Measurements from ENCODE around the gene ZCCHC17.

ZCCHC17 gene

DNA sequence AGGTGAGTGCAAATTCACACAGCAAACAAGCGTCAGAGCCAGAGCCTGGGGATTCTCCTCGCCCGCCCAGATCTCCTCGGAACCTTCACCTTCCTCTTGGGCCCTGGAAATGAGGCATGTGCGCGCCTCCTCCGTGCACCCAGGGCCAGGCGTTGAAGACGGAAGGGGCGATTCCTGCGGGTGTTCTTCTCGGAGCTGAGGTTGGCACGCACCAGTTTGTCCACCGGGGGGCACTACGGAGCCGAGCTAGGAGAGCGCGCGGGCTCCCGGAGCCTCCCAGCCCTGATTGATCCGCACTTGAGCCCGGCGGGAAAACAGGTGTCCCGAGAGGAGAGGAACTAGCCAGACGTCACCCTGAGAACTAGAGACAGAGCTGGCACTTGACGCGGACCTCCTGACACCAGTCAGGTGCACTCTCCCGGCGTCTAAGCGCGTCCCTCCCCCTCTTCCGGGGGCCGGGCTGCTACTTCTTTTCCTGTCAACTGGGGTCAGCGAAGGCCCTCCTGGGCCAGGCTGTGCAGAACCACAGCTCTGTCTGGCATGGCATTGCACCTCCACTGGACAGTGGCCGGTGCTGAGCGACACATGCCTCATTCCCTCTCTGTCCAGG, 97.9 kb downstream of the ZCCHC17 start:
- no peaks in the 10 kb centered on the region for H3K4me1 ChIP-seq (ENCODE audit: insufficient read depth, insufficient read length)
- peak; percentile 88 for DNase-seq (ENCODE audit: low read depth, low spot score)
- peak overlapping the region; percentile 65 for H3K9ac ChIP-seq (ENCODE audit: insufficient read length, low read depth)
- TF ChIP-seq ZNF274 (IDR thresholded peaks at IDR 0.05; ENCODE audit: low read depth, low read length) (no peak), YY1 (IDR thresholded peaks at IDR 0.05; ENCODE audit: insufficient read depth, insufficient read length) (no peak), SUZ12 (IDR thresholded peaks at IDR 0.05; ENCODE audit: extremely low read depth, insufficient read depth, insufficient read length) (no peak)
- H3K36me3 ChIP-seq (ENCODE audit: insufficient read depth, insufficient read length, low read length) = no peaks in the 10 kb centered on the region
- no peaks in the 10 kb centered on the region for H3K9me3 ChIP-seq (ENCODE audit: insufficient read depth, low read length)
- peak overlapping the region; percentile 39 for H3K4me3 ChIP-seq (ENCODE audit: insufficient read length, low read depth)
- peaks cover 9% of the 10 kb centered on the region for H3K27me3 ChIP-seq (ENCODE audit: insufficient read depth, insufficient read length)

DNA sequence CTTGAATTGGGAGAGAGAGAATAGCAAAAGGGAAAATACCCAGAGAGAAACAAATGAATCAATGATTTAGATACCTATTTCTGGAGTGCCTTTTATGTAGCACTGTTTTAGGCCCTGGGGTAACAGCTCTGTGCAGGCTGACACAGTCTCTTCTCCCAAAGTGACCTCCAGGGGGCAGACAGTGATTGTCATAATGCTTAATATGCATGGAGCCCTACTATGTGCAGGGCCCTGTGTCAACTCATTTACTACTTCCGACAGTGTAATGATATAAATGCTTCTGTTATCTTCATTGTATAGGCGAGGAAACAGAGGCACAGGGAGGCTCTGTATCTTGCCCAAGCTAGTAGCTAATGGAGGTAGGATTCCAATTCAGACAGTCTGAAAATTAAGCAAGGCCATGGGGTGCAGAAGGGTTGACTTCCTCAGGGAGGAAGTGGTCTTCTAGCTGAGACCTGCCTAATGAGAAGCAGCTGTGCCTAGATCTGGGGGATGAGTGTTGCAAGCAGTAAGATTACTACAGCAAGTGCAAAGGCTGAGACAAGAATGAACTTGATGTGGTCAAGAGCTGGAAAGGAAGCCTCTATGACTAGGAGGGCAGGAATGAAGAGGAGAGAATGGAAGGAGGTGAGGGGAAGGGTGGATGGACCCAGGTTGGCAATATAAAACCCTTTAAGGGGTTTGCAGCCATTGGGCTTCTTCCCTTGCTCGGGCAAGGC, 100.0 kb downstream of the ZCCHC17 start:
- peaks cover 9% of the 10 kb centered on the region for H3K27me3 ChIP-seq (ENCODE audit: insufficient read depth, insufficient read length)
- no peak overlapping the region for H3K4me3 ChIP-seq (ENCODE audit: insufficient read length, low read depth)
- no peaks in the 10 kb centered on the region for H3K36me3 ChIP-seq (ENCODE audit: insufficient read depth, insufficient read length, low read length)
- H3K9ac ChIP-seq (ENCODE audit: insufficient read length, low read depth) = no peak overlapping the region
- TF ChIP-seq YY1 (IDR thresholded peaks at IDR 0.05; ENCODE audit: insufficient read depth, insufficient read length) = no peak
- no peak for TF ChIP-seq SUZ12 (IDR thresholded peaks at IDR 0.05; ENCODE audit: extremely low read depth, insufficient read depth, insufficient read length)
- no peak for TF ChIP-seq ZNF274 (IDR thresholded peaks at IDR 0.05; ENCODE audit: low read depth, low read length)
- no peaks in the 10 kb centered on the region for H3K9me3 ChIP-seq (ENCODE audit: insufficient read depth, low read length)
- DNase-seq (ENCODE audit: low read depth, low spot score) = no peak
- H3K4me1 ChIP-seq (ENCODE audit: insufficient read depth, insufficient read length) = no peaks in the 10 kb centered on the region

DNA sequence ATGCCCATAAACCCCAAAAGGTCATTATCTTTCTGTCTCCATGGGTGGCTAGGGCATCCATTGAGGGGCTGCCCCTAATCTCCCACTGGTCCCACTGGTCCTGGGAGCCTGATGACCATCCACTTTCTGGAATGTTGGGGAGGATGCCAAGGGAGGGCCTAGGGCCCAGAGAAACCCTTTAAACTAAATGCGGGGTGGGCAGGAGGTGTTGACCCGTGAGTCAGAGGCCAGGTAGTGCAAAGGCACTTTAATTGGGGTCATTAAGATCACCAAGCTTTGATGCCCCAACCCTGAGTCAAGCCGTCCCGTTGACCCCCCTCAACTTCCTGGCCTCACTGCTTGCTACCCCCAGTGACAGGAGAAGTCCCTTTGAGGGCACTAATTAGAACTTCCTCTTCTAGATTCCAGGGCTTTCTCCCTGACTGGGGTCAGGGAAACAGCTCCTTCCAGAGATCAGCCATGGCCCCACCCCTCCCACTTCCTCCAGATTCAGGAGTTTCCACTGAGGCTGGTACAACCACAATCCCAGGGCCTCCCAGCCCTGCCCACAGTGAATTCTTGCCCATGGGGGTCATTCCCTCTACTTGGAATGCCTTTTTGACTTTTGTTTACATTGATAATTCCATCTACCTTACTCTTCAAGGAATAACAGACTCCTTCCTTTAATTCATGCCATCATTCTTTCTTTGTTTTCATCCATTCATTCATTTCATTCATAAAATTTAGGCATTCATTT, 100.7 kb downstream of the ZCCHC17 start:
- no peak overlapping the region for H3K4me3 ChIP-seq (ENCODE audit: insufficient read length, low read depth)
- H3K4me1 ChIP-seq (ENCODE audit: insufficient read depth, insufficient read length) = no peaks in the 10 kb centered on the region
- H3K27me3 ChIP-seq (ENCODE audit: insufficient read depth, insufficient read length) = peaks cover 9% of the 10 kb centered on the region
- no peak for DNase-seq (ENCODE audit: low read depth, low spot score)
- no peak overlapping the region for H3K9ac ChIP-seq (ENCODE audit: insufficient read length, low read depth)
- no peaks in the 10 kb centered on the region for H3K36me3 ChIP-seq (ENCODE audit: insufficient read depth, insufficient read length, low read length)
- H3K9me3 ChIP-seq (ENCODE audit: insufficient read depth, low read length) = no peaks in the 10 kb centered on the region
- TF ChIP-seq SUZ12 (IDR thresholded peaks at IDR 0.05; ENCODE audit: extremely low read depth, insufficient read depth, insufficient read length) (no peak), YY1 (IDR thresholded peaks at IDR 0.05; ENCODE audit: insufficient read depth, insufficient read length) (no peak), ZNF274 (IDR thresholded peaks at IDR 0.05; ENCODE audit: low read depth, low read length) (no peak)

DNA sequence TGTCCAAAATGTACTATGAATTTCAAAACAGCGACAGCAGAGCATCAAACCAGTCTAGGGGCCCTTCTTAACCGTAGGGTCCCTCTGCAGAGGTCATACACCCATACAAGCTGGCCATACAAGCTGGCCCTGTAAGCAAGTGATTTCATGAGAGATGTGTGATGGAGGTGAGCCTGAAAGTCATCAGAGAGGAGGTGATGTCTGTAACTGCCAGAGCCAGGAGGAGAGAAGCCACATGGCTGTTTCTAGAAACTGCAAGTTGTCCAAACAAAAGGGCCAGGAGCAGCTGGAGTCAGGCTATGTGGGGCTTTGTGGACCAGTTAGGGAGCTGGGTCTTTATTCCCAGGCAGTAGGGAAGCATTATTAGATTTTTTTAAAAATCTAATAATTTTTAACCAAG, 101.4 kb downstream of the ZCCHC17 start:
- H3K9me3 ChIP-seq (ENCODE audit: insufficient read depth, low read length) = no peaks in the 10 kb centered on the region
- no peak overlapping the region for H3K4me3 ChIP-seq (ENCODE audit: insufficient read length, low read depth)
- TF ChIP-seq ZNF274 (IDR thresholded peaks at IDR 0.05; ENCODE audit: low read depth, low read length) (no peak), YY1 (IDR thresholded peaks at IDR 0.05; ENCODE audit: insufficient read depth, insufficient read length) (no peak), SUZ12 (IDR thresholded peaks at IDR 0.05; ENCODE audit: extremely low read depth, insufficient read depth, insufficient read length) (no peak)
- DNase-seq (ENCODE audit: low read depth, low spot score) = no peak
- peaks cover 9% of the 10 kb centered on the region for H3K27me3 ChIP-seq (ENCODE audit: insufficient read depth, insufficient read length)
- H3K36me3 ChIP-seq (ENCODE audit: insufficient read depth, insufficient read length, low read length) = no peaks in the 10 kb centered on the region
- H3K4me1 ChIP-seq (ENCODE audit: insufficient read depth, insufficient read length) = peaks cover 2% of the 10 kb centered on the region
- no peak overlapping the region for H3K9ac ChIP-seq (ENCODE audit: insufficient read length, low read depth)

DNA sequence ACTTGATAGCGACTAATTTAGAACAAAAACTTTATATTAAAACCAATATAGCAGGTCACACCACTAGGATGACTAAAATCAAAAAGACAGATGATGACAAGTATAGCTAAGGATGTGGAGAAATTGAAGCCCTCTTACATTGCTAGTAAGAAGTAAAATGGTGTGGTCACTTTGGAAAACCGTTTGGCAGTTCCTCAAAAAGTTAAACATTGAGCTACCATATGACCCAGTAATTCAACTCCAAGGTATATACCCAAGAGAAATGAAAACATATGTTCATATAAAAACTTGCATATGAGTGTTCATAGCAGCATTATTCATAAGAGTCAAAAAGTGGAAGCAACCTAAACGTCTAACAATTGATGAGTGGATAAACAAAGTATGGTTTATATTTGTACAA, 103.1 kb downstream of the ZCCHC17 start:
- no peaks in the 10 kb centered on the region for H3K36me3 ChIP-seq (ENCODE audit: insufficient read depth, insufficient read length, low read length)
- H3K9me3 ChIP-seq (ENCODE audit: insufficient read depth, low read length) = no peaks in the 10 kb centered on the region
- H3K4me3 ChIP-seq (ENCODE audit: insufficient read length, low read depth) = no peak overlapping the region
- H3K9ac ChIP-seq (ENCODE audit: insufficient read length, low read depth) = no peak overlapping the region
- no peak for DNase-seq (ENCODE audit: low read depth, low spot score)
- TF ChIP-seq SUZ12 (IDR thresholded peaks at IDR 0.05; ENCODE audit: extremely low read depth, insufficient read depth, insufficient read length) = no peak
- TF ChIP-seq ZNF274 (IDR thresholded peaks at IDR 0.05; ENCODE audit: low read depth, low read length) = no peak
- TF ChIP-seq YY1 (IDR thresholded peaks at IDR 0.05; ENCODE audit: insufficient read depth, insufficient read length) = no peak
- peaks cover 2% of the 10 kb centered on the region for H3K4me1 ChIP-seq (ENCODE audit: insufficient read depth, insufficient read length)
- peaks cover under 1% of the 10 kb centered on the region for H3K27me3 ChIP-seq (ENCODE audit: insufficient read depth, insufficient read length)

DNA sequence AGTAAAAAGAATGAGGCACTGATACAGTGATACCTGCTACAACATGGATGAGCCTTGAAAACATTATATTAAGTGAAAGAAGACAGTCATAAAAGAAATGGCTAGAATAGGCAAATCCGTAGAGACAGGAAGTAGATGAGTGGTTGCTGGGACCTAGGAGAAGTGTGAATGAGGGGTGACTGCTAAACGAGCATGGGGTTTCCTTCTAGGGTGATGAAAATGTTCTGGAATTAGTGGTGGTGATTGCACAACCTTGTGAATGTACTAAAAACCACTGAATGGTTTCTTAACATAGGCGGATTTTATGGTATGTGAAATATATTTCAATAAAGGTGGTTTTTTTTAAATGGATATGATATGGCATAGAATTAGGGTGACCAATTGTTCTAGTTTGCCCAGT, 103.6 kb downstream of the ZCCHC17 start:
- no peaks in the 10 kb centered on the region for H3K27me3 ChIP-seq (ENCODE audit: insufficient read depth, insufficient read length)
- no peak for TF ChIP-seq ZNF274 (IDR thresholded peaks at IDR 0.05; ENCODE audit: low read depth, low read length)
- H3K4me3 ChIP-seq (ENCODE audit: insufficient read length, low read depth) = no peak overlapping the region
- no peaks in the 10 kb centered on the region for H3K36me3 ChIP-seq (ENCODE audit: insufficient read depth, insufficient read length, low read length)
- no peak for DNase-seq (ENCODE audit: low read depth, low spot score)
- no peaks in the 10 kb centered on the region for H3K9me3 ChIP-seq (ENCODE audit: insufficient read depth, low read length)
- H3K9ac ChIP-seq (ENCODE audit: insufficient read length, low read depth) = no peak overlapping the region
- H3K4me1 ChIP-seq (ENCODE audit: insufficient read depth, insufficient read length) = peaks cover 2% of the 10 kb centered on the region

DNA sequence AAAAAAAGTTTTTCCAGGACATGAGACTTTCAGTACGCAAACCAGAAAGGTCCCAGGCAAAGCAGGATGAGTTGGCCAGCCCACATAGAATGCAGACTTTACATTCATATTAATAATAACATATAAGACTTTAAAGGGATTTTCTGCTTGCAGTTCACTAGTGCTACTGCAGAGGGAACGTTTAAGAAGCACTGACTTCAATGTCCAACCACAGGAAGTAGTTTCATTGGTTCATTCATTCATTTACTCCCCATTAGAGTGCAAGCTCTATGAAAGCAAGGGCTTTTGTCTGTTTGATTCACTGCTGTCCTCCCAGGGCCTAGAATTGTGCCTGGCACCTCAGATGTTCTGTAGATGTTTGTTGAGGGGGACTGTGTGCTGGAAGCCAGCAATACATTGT, 104.4 kb downstream of the ZCCHC17 start:
- Histone ChIP-seq H3K36me3 (ENCODE audit: insufficient read depth, insufficient read length, low read length) (no peaks in the 10 kb centered on the region), H3K9ac (ENCODE audit: insufficient read length, low read depth) (no peak overlapping the region), H3K27me3 (ENCODE audit: insufficient read depth, insufficient read length) (no peaks in the 10 kb centered on the region), H3K4me3 (ENCODE audit: insufficient read length, low read depth) (no peak overlapping the region), H3K9me3 (ENCODE audit: insufficient read depth, low read length) (no peaks in the 10 kb centered on the region), H3K4me1 (ENCODE audit: insufficient read depth, insufficient read length) (peaks cover 2% of the 10 kb centered on the region)
- no peak for DNase-seq (ENCODE audit: low read depth, low spot score)
- no peak for TF ChIP-seq YY1 (IDR thresholded peaks at IDR 0.05; ENCODE audit: insufficient read depth, insufficient read length)
- no peak for TF ChIP-seq SUZ12 (IDR thresholded peaks at IDR 0.05; ENCODE audit: extremely low read depth, insufficient read depth, insufficient read length)
- no peak for TF ChIP-seq ZNF274 (IDR thresholded peaks at IDR 0.05; ENCODE audit: low read depth, low read length)

All from NT2/D1 (cell line).